K562 (cell line): ENCODE data around the gene TMEM179. TPM values are rescaled to one million over a fixed set of nuclear protein-coding genes. Genes with fewer than 3 reads are reported as not detected.

Experiments
- ATAC-seq: fragments of 200-7000 bp; cut with Tn5 transposase; 3 replicates; pipeline ENCODE4 v1.9.1; 2020; ENCODE audit warnings: moderate library complexity
- BruUV-seq: library from RNA; stranded (reverse); fragments of 400-500 nt; replicated peaks from 2 replicates; lab custom pipeline; 2021; lab: Mats Ljungman, UMichigan
- CTCF ChIA-PET: fragments of 300-600 bp; formaldehyde crosslinking; extraction: SDS; loops from one replicate; lab custom pipeline; 2021; ENCODE audit warnings: low intra/inter-chr PET ratio; lab: Yijun Ruan, JAX
- POLR2A ChIA-PET: fragments of 300-600, 350-650 bp; sonication (Branson Sonifier 250); formaldehyde crosslinking; extraction: SDS; loops from one replicate; lab custom pipeline; 2021; ENCODE audit warnings: antibody characterized with exemption, inconsistent platforms; lab: Yijun Ruan, JAX
- DNase-seq, 4 experiments: peaks; one replicate each; pipeline versions ENCODE4 v3.0.0 to v3.0.0-alpha.2; 2011 to 2018; ENCODE audit warnings: low spot score in 3 of 4, mixed read lengths in 3 of 4; ENCODE audit errors: extremely low read depth in 1 of 4
- FAIRE-seq: peaks from 2 replicates; lab custom pipeline; 2011; peaks lifted over from hg19 to GRCh38; lab: Jason Lieb, UNC
- H2AFZ ChIP-seq: 2 replicates; pipeline ENCODE4 v1.6.0; 2011; ENCODE audit warnings: low read depth, low read length, control low read depth, inconsistent platforms
- H3K27ac ChIP-seq: fragments of 200-600 bp; 3 replicates; pipeline ENCODE4 v1.8.0; 2011; ENCODE audit warnings: low read depth, mild to moderate bottlenecking, control low read depth, inconsistent platforms, low read length, moderate library complexity, mixed read lengths; ENCODE audit errors: extremely low read depth
- H3K27me3 ChIP-seq, 2 experiments: fragments of 300-600 bp in 1 of 2; 2 replicates in 1 of 2; 3 replicates in 1 of 2; pipeline versions ENCODE4 v1.6.0 to v1.8.0; 2011; ENCODE audit warnings: inconsistent platforms in 2 of 2, low read length in 2 of 2, mild to moderate bottlenecking in 1 of 2, mixed read lengths in 1 of 2, moderate library complexity in 1 of 2; ENCODE audit not compliant: control insufficient read depth in 2 of 2, insufficient read depth in 2 of 2
- H3K36me3 ChIP-seq: fragments of 300-600 bp; 3 replicates; pipeline ENCODE4 v1.8.0; 2011; ENCODE audit warnings: mild to moderate bottlenecking, low read length, inconsistent platforms; ENCODE audit not compliant: control insufficient read depth, insufficient read depth
- H3K4me1 ChIP-seq, 2 experiments: fragments of 200-600 bp in 1 of 2; replicated peaks in 1 of 2; 2 replicates in 1 of 2; 3 replicates in 1 of 2; pipeline versions ENCODE4 v1.5.1 to v1.8.0; 2011; ENCODE audit warnings: inconsistent platforms in 2 of 2, low read length in 2 of 2, mild to moderate bottlenecking in 1 of 2, mixed read lengths in 1 of 2, moderate library complexity in 1 of 2; ENCODE audit not compliant: control insufficient read depth in 2 of 2, insufficient read depth in 2 of 2
- H3K4me2 ChIP-seq: 2 replicates; pipeline ENCODE4 v1.6.1; 2011; ENCODE audit warnings: low read length, control low read depth, inconsistent platforms, mixed read lengths; ENCODE audit not compliant: insufficient read depth
- H3K4me3 ChIP-seq: fragments of 200-600 bp; sonication (generic), shearing (Covaris generic); 2 replicates; pipeline ENCODE4 v1.5.1; 2016; ENCODE audit warnings: control low read depth, inconsistent platforms
- H3K79me2 ChIP-seq: fragments of 200-600 bp; 3 replicates; pipeline ENCODE4 v1.8.0; 2011; ENCODE audit warnings: low read length, inconsistent platforms; ENCODE audit not compliant: control insufficient read depth, insufficient read depth
- H3K9ac ChIP-seq, 2 experiments: 2 replicates each; pipeline versions ENCODE4 v1.6.0 to v1.6.1; 2011; ENCODE audit warnings: low read depth in 2 of 2, low read length in 2 of 2, control low read depth in 1 of 2, inconsistent platforms in 1 of 2, mild to moderate bottlenecking in 1 of 2, mixed read lengths in 1 of 2; ENCODE audit not compliant: insufficient read depth in 1 of 2
- H3K9me1 ChIP-seq: one replicate; pipeline ENCODE4 v1.6.0; 2011; ENCODE audit warnings: inconsistent platforms, mild to moderate bottlenecking, low read length, moderate library complexity; ENCODE audit not compliant: control insufficient read depth, insufficient read depth
- H3K9me3 ChIP-seq: replicated peaks from 2 replicates; pipeline ENCODE4 v1.5.1; 2011; ENCODE audit warnings: low read depth, low read length, inconsistent platforms; ENCODE audit not compliant: control insufficient read depth, insufficient read depth
- H4K20me1 ChIP-seq: replicated peaks from 2 replicates; pipeline ENCODE4 v1.6.1; 2011; ENCODE audit warnings: low read length, inconsistent platforms, mixed read lengths; ENCODE audit not compliant: control insufficient read depth, insufficient read depth
- ARID2 ChIP-seq: fragments of 450-650 bp; IDR thresholded peaks from 2 replicates; pipeline ENCODE4 v1.6.1; 2017; ENCODE audit warnings: antibody characterized with exemption, mild to moderate bottlenecking
- ATF2 ChIP-seq: sonication (generic); formaldehyde crosslinking; IDR thresholded peaks from 2 replicates; pipeline ENCODE4 v1.8.1; 2022; ENCODE audit warnings: missing genetic modification reagents
- CBX2 ChIP-seq: fragments of 200-600 bp; sonication (generic); IDR thresholded peaks from one replicate; pipeline ENCODE4 v1.6.1; 2012; ENCODE audit warnings: mild to moderate bottlenecking, low read length, inconsistent platforms; ENCODE audit not compliant: insufficient read depth, poor library complexity, severe bottlenecking
- EP400 ChIP-seq: fragments of 450-650 bp; IDR thresholded peaks from 2 replicates; pipeline ENCODE4 v1.6.1; 2017; ENCODE audit warnings: antibody characterized with exemption, mild to moderate bottlenecking, moderate library complexity
- ILF3 ChIP-seq: fragments of 450-650 bp; IDR thresholded peaks from 2 replicates; pipeline ENCODE4 v1.6.1; 2018; ENCODE audit warnings: antibody characterized with exemption, mild to moderate bottlenecking, moderate library complexity, borderline replicate concordance
- JUNB ChIP-seq: fragments of 450-650 bp; formaldehyde crosslinking; conservative IDR thresholded peaks from 2 replicates; pipeline ENCODE4 v1.4.0; 2020; ENCODE audit warnings: mild to moderate bottlenecking
- KLF13 ChIP-seq: fragments of 450-650 bp; IDR thresholded peaks from 2 replicates; pipeline ENCODE4 v1.6.1; 2016; ENCODE audit warnings: missing genetic modification characterization, low read depth, mild to moderate bottlenecking, missing compliant biosample characterization, moderate library complexity, borderline replicate concordance
- MLX ChIP-seq, 2 experiments: fragments of 450-650 bp in 1 of 2; sonication (generic) in 1 of 2; formaldehyde crosslinking; conservative IDR thresholded peaks; 2 replicates each; pipeline versions ENCODE4 v1.4.0 to v1.8.1; 2020 to 2022; ENCODE audit warnings: mild to moderate bottlenecking in 1 of 2, missing genetic modification reagents in 1 of 2
- NUFIP1 ChIP-seq: fragments of 450-650 bp; IDR thresholded peaks from 2 replicates; pipeline ENCODE4 v1.6.1; 2018; ENCODE audit not compliant: partially characterized antibody
- RREB1 ChIP-seq: fragments of 250-450 bp; sonication (Bioruptor Pico); IDR thresholded peaks from 2 replicates; pipeline ENCODE4 v1.4.0; 2020
- SNAPC5 ChIP-seq: fragments of 250-450 bp; sonication (Bioruptor Pico); IDR thresholded peaks from 2 replicates; pipeline ENCODE4 v1.8.0; 2021; ENCODE audit warnings: moderate library complexity, mild to moderate bottlenecking, inconsistent platforms
- TEAD1 ChIP-seq, 2 experiments: fragments of 450-650 bp in 1 of 2; sonication (generic) in 1 of 2; formaldehyde crosslinking; IDR thresholded peaks; 2 replicates each; pipeline versions ENCODE4 v1.4.0 to v1.8.0; 2020 to 2022; ENCODE audit warnings: mild to moderate bottlenecking in 2 of 2, missing genetic modification reagents in 1 of 2
- TGIF2 ChIP-seq: sonication (generic); formaldehyde crosslinking; IDR thresholded peaks from 2 replicates; pipeline ENCODE4 v1.8.1; 2022; ENCODE audit warnings: mild to moderate bottlenecking, missing genetic modification reagents, moderate library complexity
- ZNF133 ChIP-seq: fragments of 250-450 bp; sonication (Bioruptor Pico); IDR thresholded peaks from 2 replicates; pipeline ENCODE4 v1.4.0; 2020; ENCODE audit warnings: mild to moderate bottlenecking
- ZNF174 ChIP-seq: fragments of 250-450 bp; sonication (Bioruptor Pico); IDR thresholded peaks from 2 replicates; pipeline ENCODE4 v1.4.0; 2020; ENCODE audit warnings: mild to moderate bottlenecking
- WGBS: fragments of 100-300 bp; shearing (Covaris generic); methylation state at CpG from one replicate; pipeline ENCODE4 v1.1.6; 2016; ENCODE audit warnings: low coverage, mixed read lengths; ENCODE audit not compliant: insufficient coverage; ENCODE audit errors: missing lambda C conversion rate; 5-methylcytosine and 5-hydroxymethylcytosine counted together
- in situ Hi-C: fragments of 300-500 bp; cut with MboI; formaldehyde crosslinking; loops from 4 replicates; pipeline ENCODE4 v1.15.0; 2018; ENCODE audit warnings: inconsistent platforms, mixed read lengths
- intact Hi-C: fragments of 100-400 bp; cut with micrococcal nuclease; formaldehyde crosslinking; loops from 2 replicates; pipeline ENCODE4 v1.14.2; 2022
- polyA plus RNA-seq, 8 experiments: library from polyadenylated mRNA; depleted of rRNA in 4 of 8; stranded (reverse) in 5 of 8; unstranded in 3 of 8; fragments of >200 nt; fragmentation: Nextera tagmentation in 2 of 8; fragmentation: Illumina TruSeq in 1 of 8; extraction: Ambion mirVana in 2 of 8; extraction: Trizol in 1 of 8; gene quantifications; 2 replicates each; pipeline versions ENCODE4 v1.2.1 to v1.2.3, GENCODE V29; 2011 to 2014; ENCODE audit warnings: inconsistent platforms in 1 of 8, missing spikeins in 1 of 8
- total RNA-seq, 7 experiments: library from RNA; depleted of rRNA in 6 of 7; stranded (reverse); fragments of >200 nt in 6 of 7; fragmentation: Illumina TruSeq in 2 of 7; extraction: Trizol in 2 of 7; gene quantifications; 2 replicates each; pipeline versions ENCODE4 v1.2.1 to v1.2.3, GENCODE V29; 2011 to 2021; ENCODE audit warnings: low replicate concordance in 1 of 7

Gene TMEM179
- total and polyA plus RNA-seq, 9 of the 15 experiments (the other 6 are each of a cell fraction or from before 2014, with no cell fraction given), result not detected

- ATAC-seq (no peak), DNase-seq (no peak), FAIRE-seq (no peak)
- Histone ChIP-seq H3K27me3 (peaks cover 2 to 40% of the 10 kb centered on the region in 2 experiments; a peak in 3 of 5 replicates), H4K20me1 (no peaks in the 10 kb centered on the region), H3K4me3 (no peak overlapping the region), H3K4me2 (no peak overlapping the region), H3K4me1 (peaks cover 0 to 10% of the 10 kb centered on the region in 2 experiments; a peak in 2 of 5 replicates), H3K27ac (no peak overlapping the region), H3K36me3 (no peaks in the 10 kb centered on the region), H3K79me2 (no peaks in the 10 kb centered on the region), H3K9me3 (no peaks in the 10 kb centered on the region), H3K9me1 (no peaks in the 10 kb centered on the region), H2AFZ (no peak overlapping the region), H3K9ac (no peak overlapping the region)
- ChIA-PET CTCF (no interaction called here), POLR2A (no interaction called here)
- no TSS peak for BruUV-seq
- in situ Hi-C loops, result no loop called here
- WGBS, result 0% methylated on average over 7 of the region's 9 CpGs
- intact Hi-C loops, result no loop called here
- no peak for TF ChIP-seq ATF2 (CRISPR knock-in tag)
- TF ChIP-seq KLF13 (tag), result no peak
- no peak for TF ChIP-seq RREB1 (CRISPR knock-in tag)
- no peak for TF ChIP-seq MLX (CRISPR knock-in tag; conservative IDR thresholded peaks at IDR 0.05)
- TF ChIP-seq TEAD1 (CRISPR knock-in tag; IDR thresholded peaks at IDR 0.05), result no peak
- TF ChIP-seq CBX2, result no peak
- TF ChIP-seq ILF3, result no peak
- no peak for TF ChIP-seq EP400
- TF ChIP-seq NUFIP1, result no peak
- no peak for TF ChIP-seq ARID2
- no peak for TF ChIP-seq SNAPC5 (CRISPR knock-in tag)
- no peak for TF ChIP-seq ZNF133
- TF ChIP-seq JUNB (CRISPR knock-in tag), result no peak
- TF ChIP-seq ZNF174 (CRISPR knock-in tag), result no peak
- no peak for TF ChIP-seq TGIF2 (CRISPR knock-in tag)
These were observed 28.2 kb upstream of the TMEM179 start for GRCh38 chr14:104632781-104633180.
